Measurements from ENCODE around the gene CFAP251. TPM values are rescaled to one million over a fixed set of nuclear protein-coding genes. Genes with fewer than 3 reads are reported as not detected.

Gene CFAP251
- total RNA-seq, 2 experiments from 2014 or later, result 0.28 to 0.33 TPM

GRCh38 chr12:122050706-122051105 is 132.3 kb downstream of the CFAP251 start:
- no peak for DNase-seq
- H3K4me3 Mint-ChIP-seq, result no peak overlapping the region
- H3K9me3 Mint-ChIP-seq, result no peaks in the 10 kb centered on the region
- H3K27ac Mint-ChIP-seq, result no peak overlapping the region
- no peak overlapping the region for H3K27ac ChIP-seq (ENCODE audit: low read depth in 1 of 2, low read length in 2 of 2)
- no peaks in the 10 kb centered on the region for H3K27me3 Mint-ChIP-seq
- H3K36me3 Mint-ChIP-seq (ENCODE audit: low read depth), result peaks cover 9% of the 10 kb centered on the region
- ChIA-PET POLR2A (interaction anchor here (0.6 kb wide), 1 partner anchor 839 kb away, joined by 4 read pairs; no protein-coding TSS in a partner anchor), CTCF (interaction anchor here (1.7 kb wide), 1 partner anchor 73 kb away, joined by 6 read pairs; no protein-coding TSS in a partner anchor)
- no peak overlapping the region for H3K4me3 ChIP-seq (ENCODE audit: low read length)
- H3K4me1 Mint-ChIP-seq (ENCODE audit: low read depth), result peaks cover 4% of the 10 kb centered on the region
- no peak for TF ChIP-seq CTCF (IDR thresholded peaks at IDR 0.05)
- intact Hi-C loops (cut with DNase I, micrococcal nuclease), result loop anchor here in 1 of 2 experiments (5.0 kb wide), 1 partner anchor 307 kb away; no protein-coding TSS in a partner anchor
- no peak for ATAC-seq (ENCODE audit: poor library complexity)
- H3K27me3 ChIP-seq (ENCODE audit: control insufficient read depth in 1 of 2, insufficient read depth in 2 of 2, low read length in 2 of 2), result no peaks in the 10 kb centered on the region
- H3K9me3 ChIP-seq (ENCODE audit: control insufficient read depth in 1 of 2, insufficient read depth in 1 of 2, low read length in 2 of 2), result no peaks in the 10 kb centered on the region
- peaks cover 9% of the 10 kb centered on the region for H3K4me1 ChIP-seq (ENCODE audit: insufficient read depth, low read length)
- H3K36me3 ChIP-seq (ENCODE audit: insufficient read depth, low read length), result no peaks in the 10 kb centered on the region

GRCh38 chr12:122051231-122051876 is 133.0 kb downstream of the CFAP251 start:
- H3K9me3 ChIP-seq (ENCODE audit: control insufficient read depth in 1 of 2, insufficient read depth in 1 of 2, low read length in 2 of 2), result no peaks in the 10 kb centered on the region
- no peak for DNase-seq
- Mint-ChIP-seq H3K4me3 (no peak overlapping the region), H3K27me3 (no peaks in the 10 kb centered on the region), H3K9me3 (no peaks in the 10 kb centered on the region), H3K4me1 (ENCODE audit: low read depth) (peaks cover 4% of the 10 kb centered on the region), H3K27ac (no peak overlapping the region), H3K36me3 (ENCODE audit: low read depth) (peaks cover 4% of the 10 kb centered on the region)
- intact Hi-C loops (cut with DNase I, micrococcal nuclease), result loop anchor here in 1 of 2 experiments (5.0 kb wide), 1 partner anchor 306 kb away; no protein-coding TSS in a partner anchor
- TF ChIP-seq CTCF (IDR thresholded peaks at IDR 0.05), result no peak
- H3K4me1 ChIP-seq (ENCODE audit: insufficient read depth, low read length), result peaks cover 9% of the 10 kb centered on the region
- no peaks in the 10 kb centered on the region for H3K27me3 ChIP-seq (ENCODE audit: control insufficient read depth in 1 of 2, insufficient read depth in 2 of 2, low read length in 2 of 2)
- POLR2A ChIA-PET, result interaction anchor here (1.1 kb wide), 1 partner anchor 72 kb away, joined by 3 read pairs; no protein-coding TSS in a partner anchor
- no peaks in the 10 kb centered on the region for H3K36me3 ChIP-seq (ENCODE audit: insufficient read depth, low read length)
- H3K4me3 ChIP-seq (ENCODE audit: low read length), result no peak overlapping the region
- ATAC-seq (ENCODE audit: poor library complexity), result no peak
- no peak overlapping the region for H3K27ac ChIP-seq (ENCODE audit: low read depth in 1 of 2, low read length in 2 of 2)
- CTCF ChIA-PET, result interaction anchor here (1.7 kb wide), 1 partner anchor 72 kb away, joined by 6 read pairs; no protein-coding TSS in a partner anchor

- H3K27ac Mint-ChIP-seq, result no peak overlapping the region
- no peak for ATAC-seq (ENCODE audit: poor library complexity)
These were observed 133.9 kb downstream of the CFAP251 start for GRCh38 chr12:122052285-122052684.

More at GRCh38 chr12:122052285-122052684, 133.9 kb downstream of the CFAP251 start:
- ChIA-PET POLR2A (interaction anchor here (1.1 kb wide), 1 partner anchor 71 kb away, joined by 3 read pairs; no protein-coding TSS in a partner anchor), CTCF (interaction anchor here (1.7 kb wide), 1 partner anchor 71 kb away, joined by 6 read pairs; no protein-coding TSS in a partner anchor)
- no peak overlapping the region for H3K4me3 Mint-ChIP-seq
- Histone ChIP-seq H3K27me3 (ENCODE audit: control insufficient read depth in 1 of 2, insufficient read depth in 2 of 2, low read length in 2 of 2) (no peaks in the 10 kb centered on the region), H3K27ac (ENCODE audit: low read depth in 1 of 2, low read length in 2 of 2) (no peak overlapping the region), H3K36me3 (ENCODE audit: insufficient read depth, low read length) (no peaks in the 10 kb centered on the region), H3K9me3 (ENCODE audit: control insufficient read depth in 1 of 2, insufficient read depth in 1 of 2, low read length in 2 of 2) (no peaks in the 10 kb centered on the region), H3K4me1 (ENCODE audit: insufficient read depth, low read length) (peaks cover 9% of the 10 kb centered on the region), H3K4me3 (ENCODE audit: low read length) (no peak overlapping the region)
- TF ChIP-seq CTCF (IDR thresholded peaks at IDR 0.05), result no peak
- intact Hi-C loops (cut with DNase I, micrococcal nuclease), result loop anchor here in 1 of 2 experiments (5.0 kb wide), 1 partner anchor 305 kb away; no protein-coding TSS in a partner anchor
- H3K9me3 Mint-ChIP-seq, result no peaks in the 10 kb centered on the region
- peaks cover 4% of the 10 kb centered on the region for H3K4me1 Mint-ChIP-seq (ENCODE audit: low read depth)
- peaks cover 4% of the 10 kb centered on the region for H3K36me3 Mint-ChIP-seq (ENCODE audit: low read depth)
- DNase-seq, result no peak
- no peaks in the 10 kb centered on the region for H3K27me3 Mint-ChIP-seq

Other genes starting within 250 kb of the CFAP251 start
- gene MORN3, start 248.9 kb upstream of the CFAP251 start, total RNA-seq, result 10 to 100 TPM in 1 of 2 experiments, 1 to 10 TPM in 1; 9.8 to 11.9 TPM
- 1 to 10 TPM; 7.3 to 7.7 TPM for gene TMEM120B, start 205.8 kb upstream of the CFAP251 start, total RNA-seq
- gene RHOF, start 124.9 kb upstream of the CFAP251 start, total RNA-seq, result 100 to 1,000 TPM; 155 to 164 TPM
- 100 to 1,000 TPM; 146 to 151 TPM for gene SETD1B, start 114.6 kb upstream of the CFAP251 start, total RNA-seq
- gene HPD, start 59.7 kb upstream of the CFAP251 start, total RNA-seq, result not detected
- gene PSMD9, start 29.8 kb upstream of the CFAP251 start, total RNA-seq, result 10 to 100 TPM; 29.5 to 31.8 TPM
- gene BCL7A, start 103.3 kb downstream of the CFAP251 start, total RNA-seq, result 1 to 10 TPM; 3.5 to 4.4 TPM
- 10 to 100 TPM; 98.0 to 99.3 TPM for gene MLXIP, start 160.2 kb downstream of the CFAP251 start, total RNA-seq

Data from CD4-positive, alpha-beta T cell (primary cell).